HG02840 (cell line): ENCODE data around the gene LINC00305.

Source experiments
- ATAC-seq: cut with Tn5 transposase; IDR thresholded peaks from one replicate; pipeline ENCODE4 v1.9.1; 2021; ENCODE audit warnings: mild to moderate bottlenecking, moderate library complexity, moderate number of reproducible peaks; ENCODE audit not compliant: unreplicated experiment, low FRiP score

Gene LINC00305

GRCh38 chr18:64037812-64038414, 111.0 kb downstream of the LINC00305 start:
- ATAC-seq: no peak

GRCh38 chr18:64032312-64032711, 116.6 kb downstream of the LINC00305 start:
- no peak for ATAC-seq

- no peak for ATAC-seq
These were observed 117.5 kb downstream of the LINC00305 start for GRCh38 chr18:64031411-64031810.
